ENCODE measurements around the gene HADHB.

HADHB gene

GRCh38 chr2:26203906-26204305 lies 40.8 kb upstream of the HADHB start:
- TF ChIP-seq CTCF (IDR thresholded peaks at IDR 0.05; ENCODE audit: low read depth, low read length) = no peak
- Histone ChIP-seq H3K36me3 (peaks cover 43% of the 10 kb centered on the region), H3K9me3 (ENCODE audit: severe bottlenecking) (no peaks in the 10 kb centered on the region), H3K27me3 (ENCODE audit: insufficient read depth, low read depth, severe bottlenecking) (no peaks in the 10 kb centered on the region), H3K27ac (no peak overlapping the region; the same call in 1 of the 2 replicates), H3K4me3 (ENCODE audit: low read depth, low read length) (no peak overlapping the region)
- DNase-seq = no peak

DNA sequence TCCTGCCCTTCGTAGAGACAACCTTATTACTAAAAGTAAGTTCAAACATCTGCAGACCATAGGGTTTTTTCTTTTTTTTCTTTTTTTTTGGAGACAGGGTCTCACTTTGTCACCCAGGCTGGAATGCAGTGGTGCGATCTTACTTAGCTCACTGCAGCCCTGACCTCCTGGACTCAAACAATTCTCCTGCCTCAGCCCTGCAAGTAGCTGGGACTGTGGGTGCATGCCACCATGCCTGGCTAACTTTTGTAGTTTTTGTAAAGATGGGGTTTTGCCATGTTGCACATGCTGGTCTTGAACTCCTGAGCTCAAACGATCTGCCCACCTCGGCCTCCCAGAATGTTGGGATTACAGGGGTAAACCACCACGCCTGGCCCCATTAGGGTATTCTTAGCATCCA lies 32.7 kb upstream of the HADHB start:
- TF ChIP-seq CTCF (IDR thresholded peaks at IDR 0.05; ENCODE audit: low read depth, low read length) = no peak
- Histone ChIP-seq H3K9me3 (ENCODE audit: severe bottlenecking) (no peaks in the 10 kb centered on the region), H3K27ac (no peak overlapping the region), H3K4me3 (ENCODE audit: low read depth, low read length) (no peak overlapping the region), H3K36me3 (peaks cover 71% of the 10 kb centered on the region), H3K27me3 (ENCODE audit: insufficient read depth, low read depth, severe bottlenecking) (no peaks in the 10 kb centered on the region)
- no peak for DNase-seq

- H3K27me3 ChIP-seq (ENCODE audit: insufficient read depth, low read depth, severe bottlenecking) = no peaks in the 10 kb centered on the region
- no peak for DNase-seq
- no peak overlapping the region for H3K27ac ChIP-seq
- peaks cover 63% of the 10 kb centered on the region for H3K36me3 ChIP-seq
- no peak for TF ChIP-seq CTCF (IDR thresholded peaks at IDR 0.05; ENCODE audit: low read depth, low read length)
- H3K9me3 ChIP-seq (ENCODE audit: severe bottlenecking) = peaks cover 4% of the 10 kb centered on the region
- H3K4me3 ChIP-seq (ENCODE audit: low read depth, low read length) = no peak overlapping the region
Measured at GRCh38 chr2:26214759-26215158, 30.0 kb upstream of the HADHB start.

GRCh38 chr2:26215833-26216232 lies 28.9 kb upstream of the HADHB start:
- TF ChIP-seq CTCF (IDR thresholded peaks at IDR 0.05; ENCODE audit: low read depth, low read length) = no peak
- Histone ChIP-seq H3K9me3 (ENCODE audit: severe bottlenecking) (peaks cover 4% of the 10 kb centered on the region), H3K36me3 (peaks cover 56% of the 10 kb centered on the region), H3K4me3 (ENCODE audit: low read depth, low read length) (no peak overlapping the region), H3K27me3 (ENCODE audit: insufficient read depth, low read depth, severe bottlenecking) (no peaks in the 10 kb centered on the region), H3K27ac (no peak overlapping the region)
- no peak for DNase-seq

DNA sequence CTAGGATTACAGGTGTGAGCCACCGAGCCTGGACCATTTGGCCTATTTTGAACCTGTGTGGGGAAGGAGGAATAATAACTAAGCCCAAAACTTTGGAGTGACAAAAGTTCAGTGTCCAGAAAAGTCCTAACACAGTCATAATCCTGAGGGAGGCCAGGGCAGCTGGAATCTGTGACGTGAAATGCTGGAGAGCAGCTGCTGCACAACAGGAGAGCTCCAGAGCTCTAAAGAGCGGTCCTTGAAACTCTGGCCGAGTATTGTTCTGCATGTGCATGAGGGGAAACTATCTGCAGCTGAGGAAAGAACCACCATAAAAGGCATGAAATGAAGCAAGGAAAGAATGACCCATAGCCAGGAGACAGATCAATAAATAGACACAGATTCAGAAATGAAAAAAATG lies 28.2 kb upstream of the HADHB start:
- TF ChIP-seq CTCF (IDR thresholded peaks at IDR 0.05; ENCODE audit: low read depth, low read length) = no peak

DNA sequence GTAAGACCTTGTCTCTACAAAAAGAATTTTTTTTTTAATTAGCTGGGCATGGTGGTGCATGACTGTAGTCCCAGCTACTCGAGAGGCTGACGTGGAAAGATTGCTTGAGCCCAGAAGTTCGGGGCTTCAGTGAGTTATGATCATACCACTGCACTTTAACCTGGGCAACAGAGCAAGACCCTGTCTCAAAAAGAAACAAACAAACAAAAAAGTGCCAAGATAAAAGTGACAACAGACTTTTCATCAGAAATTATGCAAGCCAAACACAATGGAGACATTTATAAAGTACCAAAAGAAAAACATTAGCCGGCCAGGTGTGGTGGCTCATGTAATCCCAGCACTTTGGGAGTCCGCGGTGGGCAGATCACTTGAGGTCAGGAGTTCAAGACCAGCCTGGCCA lies 27.0 kb upstream of the HADHB start:
- peaks cover 49% of the 10 kb centered on the region for H3K36me3 ChIP-seq
- no peak for TF ChIP-seq CTCF (IDR thresholded peaks at IDR 0.05; ENCODE audit: low read depth, low read length)
- no peaks in the 10 kb centered on the region for H3K27me3 ChIP-seq (ENCODE audit: insufficient read depth, low read depth, severe bottlenecking)
- no peak overlapping the region for H3K4me3 ChIP-seq (ENCODE audit: low read depth, low read length)
- H3K27ac ChIP-seq = no peak overlapping the region
- peaks cover 4% of the 10 kb centered on the region for H3K9me3 ChIP-seq (ENCODE audit: severe bottlenecking)
- DNase-seq = no peak

More for the DNA sequence above, 28.2 kb upstream of the HADHB start:
- Histone ChIP-seq H3K27ac (no peak overlapping the region), H3K36me3 (peaks cover 54% of the 10 kb centered on the region), H3K27me3 (ENCODE audit: insufficient read depth, low read depth, severe bottlenecking) (no peaks in the 10 kb centered on the region), H3K4me3 (ENCODE audit: low read depth, low read length) (no peak overlapping the region), H3K9me3 (ENCODE audit: severe bottlenecking) (peaks cover 4% of the 10 kb centered on the region)
- DNase-seq = no peak

Data from WERI-Rb-1 (cell line).